ENCODE data around the gene PDP2. TPM values are rescaled to one million over a fixed set of nuclear protein-coding genes. Genes with fewer than 3 reads are reported as not detected.

The PDP2 gene
- polyA plus RNA-seq, 1 of the 3 experiments (the other 2 are of a cell fraction): 4.7 TPM

DNA sequence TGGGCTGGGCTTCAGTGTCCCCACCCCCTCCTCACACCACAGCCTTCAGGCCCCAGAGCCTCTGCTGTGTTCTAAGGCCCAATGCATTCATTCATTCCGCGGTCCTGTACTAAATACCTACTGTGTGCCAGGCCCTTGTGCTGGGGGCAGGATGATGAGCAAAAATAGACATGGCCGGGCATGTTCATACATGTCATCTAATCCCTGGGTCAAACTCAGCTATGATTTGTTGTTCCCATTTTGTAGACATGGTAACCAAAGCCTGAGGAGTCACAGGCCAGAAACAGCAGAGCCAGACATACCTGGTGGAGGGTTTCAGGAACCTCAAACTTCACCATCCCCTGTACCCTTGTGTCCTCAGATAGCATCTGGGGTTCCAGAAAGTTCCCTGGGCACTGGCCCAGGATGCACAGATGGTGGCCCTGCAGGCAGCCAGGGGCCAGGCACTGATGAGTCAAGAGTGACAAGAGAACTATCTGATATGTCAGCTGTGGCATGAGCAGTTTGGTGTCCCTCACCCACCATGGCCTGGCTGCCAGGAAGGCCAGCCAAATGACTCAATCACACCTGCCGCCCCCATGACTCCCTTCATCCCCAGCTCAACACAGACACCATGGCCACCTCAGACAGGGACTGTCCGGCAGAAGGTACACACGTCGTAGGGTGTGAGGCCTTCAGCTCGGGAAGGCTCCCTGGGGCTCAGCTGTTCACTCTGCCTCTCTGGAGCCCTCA, 47.8 kb downstream of the PDP2 start:
- TF ChIP-seq EP300 (IDR thresholded peaks at IDR 0.05; ENCODE audit: borderline replicate concordance in 1 of 2, low read depth in 1 of 2, low read length in 1 of 2) (peak in 1 of 2 experiments; percentile 39; a peak in 1 of 4 replicates), RFX5 (IDR thresholded peaks at IDR 0.05; ENCODE audit: low read length) (no peak), RXRA (IDR thresholded peaks at IDR 0.05; ENCODE audit: borderline replicate concordance, low read depth) (peak; percentile 39; the same call in 1 of the 2 replicates), TCF12 (IDR thresholded peaks at IDR 0.05) (peak; percentile 83), NFIC (IDR thresholded peaks at IDR 0.05; ENCODE audit: borderline replicate concordance) (peak; percentile 76), SIN3A (IDR thresholded peaks at IDR 0.05; ENCODE audit: borderline replicate concordance, low read depth, low read length) (no peak), EZH2phosphoT487 (IDR thresholded peaks at IDR 0.05; ENCODE audit: borderline replicate concordance, low read depth) (no peak)
- TF ChIP-seq, protein P1, sequence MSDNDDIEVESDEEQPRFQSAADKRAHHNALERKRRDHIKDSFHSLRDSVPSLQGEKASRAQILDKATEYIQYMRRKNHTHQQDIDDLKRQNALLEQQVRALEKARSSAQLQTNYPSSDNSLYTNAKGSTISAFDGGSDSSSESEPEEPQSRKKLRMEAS (IDR thresholded peaks at IDR 0.05; ENCODE audit: low read depth): 0 out of 2 replicates have a peak, but pooled peaks have one; percentile 25
- TF ChIP-seq, protein P2, sequence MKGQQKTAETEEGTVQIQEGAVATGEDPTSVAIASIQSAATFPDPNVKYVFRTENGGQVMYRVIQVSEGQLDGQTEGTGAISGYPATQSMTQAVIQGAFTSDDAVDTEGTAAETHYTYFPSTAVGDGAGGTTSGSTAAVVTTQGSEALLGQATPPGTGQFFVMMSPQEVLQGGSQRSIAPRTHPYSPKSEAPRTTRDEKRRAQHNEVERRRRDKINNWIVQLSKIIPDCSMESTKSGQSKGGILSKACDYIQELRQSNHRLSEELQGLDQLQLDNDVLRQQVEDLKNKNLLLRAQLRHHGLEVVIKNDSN (IDR thresholded peaks at IDR 0.05; ENCODE audit: borderline replicate concordance, low read depth): no peak
- TF ChIP-seq, protein P3, sequence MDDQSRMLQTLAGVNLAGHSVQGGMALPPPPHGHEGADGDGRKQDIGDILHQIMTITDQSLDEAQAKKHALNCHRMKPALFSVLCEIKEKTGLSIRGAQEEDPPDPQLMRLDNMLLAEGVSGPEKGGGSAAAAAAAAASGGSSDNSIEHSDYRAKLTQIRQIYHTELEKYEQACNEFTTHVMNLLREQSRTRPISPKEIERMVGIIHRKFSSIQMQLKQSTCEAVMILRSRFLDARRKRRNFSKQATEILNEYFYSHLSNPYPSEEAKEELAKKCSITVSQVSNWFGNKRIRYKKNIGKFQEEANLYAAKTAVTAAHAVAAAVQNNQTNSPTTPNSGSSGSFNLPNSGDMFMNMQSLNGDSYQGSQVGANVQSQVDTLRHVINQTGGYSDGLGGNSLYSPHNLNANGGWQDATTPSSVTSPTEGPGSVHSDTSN (IDR thresholded peaks at IDR 0.05): peak; percentile 68
- TF ChIP-seq, protein P4, sequence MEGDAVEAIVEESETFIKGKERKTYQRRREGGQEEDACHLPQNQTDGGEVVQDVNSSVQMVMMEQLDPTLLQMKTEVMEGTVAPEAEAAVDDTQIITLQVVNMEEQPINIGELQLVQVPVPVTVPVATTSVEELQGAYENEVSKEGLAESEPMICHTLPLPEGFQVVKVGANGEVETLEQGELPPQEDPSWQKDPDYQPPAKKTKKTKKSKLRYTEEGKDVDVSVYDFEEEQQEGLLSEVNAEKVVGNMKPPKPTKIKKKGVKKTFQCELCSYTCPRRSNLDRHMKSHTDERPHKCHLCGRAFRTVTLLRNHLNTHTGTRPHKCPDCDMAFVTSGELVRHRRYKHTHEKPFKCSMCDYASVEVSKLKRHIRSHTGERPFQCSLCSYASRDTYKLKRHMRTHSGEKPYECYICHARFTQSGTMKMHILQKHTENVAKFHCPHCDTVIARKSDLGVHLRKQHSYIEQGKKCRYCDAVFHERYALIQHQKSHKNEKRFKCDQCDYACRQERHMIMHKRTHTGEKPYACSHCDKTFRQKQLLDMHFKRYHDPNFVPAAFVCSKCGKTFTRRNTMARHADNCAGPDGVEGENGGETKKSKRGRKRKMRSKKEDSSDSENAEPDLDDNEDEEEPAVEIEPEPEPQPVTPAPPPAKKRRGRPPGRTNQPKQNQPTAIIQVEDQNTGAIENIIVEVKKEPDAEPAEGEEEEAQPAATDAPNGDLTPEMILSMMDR (IDR thresholded peaks at IDR 0.05): no peak
- no peaks in the 10 kb centered on the region for H3K9me2 ChIP-seq
- peak overlapping the region; percentile 22; the same call in 1 of the 2 replicates for H3K9ac ChIP-seq
- H4K20me1 ChIP-seq (ENCODE audit: insufficient read depth): no peaks in the 10 kb centered on the region
- H3K79me2 ChIP-seq (ENCODE audit: insufficient read depth): peaks cover 11% of the 10 kb centered on the region
- peak overlapping the region; percentile 13 to 71; a peak in 3 of 4 replicates for H3K27ac ChIP-seq (ENCODE audit: low read depth in 2 of 2, low read length in 1 of 2)
- peaks cover 11 to 17% of the 10 kb centered on the region in 2 experiments; a peak in 3 of 4 replicates for H3K4me1 ChIP-seq (ENCODE audit: control insufficient read depth in 1 of 2, insufficient read depth in 2 of 2, low read depth in 1 of 2, low read length in 1 of 2)
- H3K4me3 ChIP-seq (ENCODE audit: low read depth in 2 of 2, low read length in 1 of 2): no peak overlapping the region
- no peak overlapping the region for H3K4me2 ChIP-seq
- peaks cover 0 to 3% of the 10 kb centered on the region in 2 experiments for H3K36me3 ChIP-seq (replicated peaks in 1 of 2; ENCODE audit: control insufficient read depth in 1 of 2, insufficient read depth in 2 of 2, low read length in 1 of 2)
- H3K27me3 ChIP-seq (ENCODE audit: insufficient read depth): no peaks in the 10 kb centered on the region
- WGBS (ENCODE audit: low lambda C conversion rate): 91% methylated on average over 6 of the region's 8 CpGs
- CTCF ChIA-PET: interaction anchor here (0.7 to 13.6 kb wide), 13 partner anchors 8 to 227 kb away, joined by 3 to 174 read pairs (median 4); partner anchors contain the start of genes CDH16 and PDP2
- H3F3A ChIP-seq (replicated peaks; ENCODE audit: insufficient read depth): peaks cover 18% of the 10 kb centered on the region
- H2AFZ ChIP-seq (ENCODE audit: low read depth): no peak overlapping the region
- POLR2A ChIA-PET: interaction anchor here (0.6 to 1.0 kb wide), 3 partner anchors 33 to 325 kb away, joined by 3 to 6 read pairs (median 4); no protein-coding TSS in a partner anchor
- no peaks in the 10 kb centered on the region for H3K9me3 ChIP-seq
- DNase-seq: no peak
